Measurements from ENCODE around the gene ATRX. TPM values are rescaled to one million over a fixed set of nuclear protein-coding genes. Genes with fewer than 3 reads are reported as not detected.
"Not testable (repeated sequence)": the region's sequence is repeated elsewhere in the genome, so short reads cannot be mapped to it uniquely, and the experiment has no call there.

Gene ATRX
- total RNA-seq, 2 donors from 2014 or later: 40.9 to 48.3 TPM

- no peak for DNase-seq (ENCODE audit: low spot score)
- Histone ChIP-seq H3K36me3 (no peaks in the 10 kb centered on the region), H3K9me3 (no peaks in the 10 kb centered on the region), H3K4me3 (no peak overlapping the region), H3K4me1 (no peaks in the 10 kb centered on the region), H3K27me3 (no peaks in the 10 kb centered on the region), H3K27ac (no peak overlapping the region)
- TF ChIP-seq CTCF (IDR thresholded peaks at IDR 0.05): peak in 1 of 2 donors; percentile 18
Measured at GRCh38 chrX:77628294-77629025, 157.6 kb downstream of the ATRX start.

- no peak overlapping the region for H3K27ac ChIP-seq
- H3K9me3 ChIP-seq: no peaks in the 10 kb centered on the region
- no peaks in the 10 kb centered on the region for H3K36me3 ChIP-seq
- H3K4me3 ChIP-seq: no peak overlapping the region
- H3K27me3 ChIP-seq: no peaks in the 10 kb centered on the region
- TF ChIP-seq CTCF (IDR thresholded peaks at IDR 0.05): no peak
- no peaks in the 10 kb centered on the region for H3K4me1 ChIP-seq
- no peak for DNase-seq (ENCODE audit: low spot score)
Measured at GRCh38 chrX:77622672-77623071, 163.3 kb downstream of the ATRX start.

GRCh38 chrX:77622233-77622632 lies 163.8 kb downstream of the ATRX start:
- no peaks in the 10 kb centered on the region for H3K9me3 ChIP-seq
- H3K4me1 ChIP-seq: no peaks in the 10 kb centered on the region
- H3K4me3 ChIP-seq: no peak overlapping the region
- H3K27me3 ChIP-seq: no peaks in the 10 kb centered on the region
- no peak for DNase-seq (ENCODE audit: low spot score)
- H3K36me3 ChIP-seq: no peaks in the 10 kb centered on the region
- no peak for TF ChIP-seq CTCF (IDR thresholded peaks at IDR 0.05)
- no peak overlapping the region for H3K27ac ChIP-seq

DNA sequence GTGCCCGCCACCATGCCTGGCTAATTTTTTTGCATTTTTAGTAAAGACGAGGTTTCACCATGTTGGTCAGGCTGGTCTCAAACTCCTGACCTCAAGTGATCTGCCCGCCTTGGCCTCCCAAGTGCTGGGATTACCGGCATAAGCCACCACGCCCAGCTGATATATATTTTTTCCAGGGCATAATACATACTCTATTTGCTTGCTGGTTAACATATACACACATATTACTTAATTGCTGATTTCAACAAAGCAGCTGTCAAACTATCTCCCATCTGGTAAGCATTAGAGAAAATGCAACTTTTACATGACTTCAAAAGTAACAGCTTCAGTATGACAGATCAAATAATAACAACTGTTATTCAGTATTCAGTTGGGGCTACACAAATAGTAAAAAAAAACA lies 164.6 kb downstream of the ATRX start:
- not testable (repeated sequence) for H3K4me1 ChIP-seq; H3K9me3 ChIP-seq; H3K4me3 ChIP-seq; DNase-seq (ENCODE audit: low spot score); H3K27ac ChIP-seq; H3K36me3 ChIP-seq; H3K27me3 ChIP-seq

DNA sequence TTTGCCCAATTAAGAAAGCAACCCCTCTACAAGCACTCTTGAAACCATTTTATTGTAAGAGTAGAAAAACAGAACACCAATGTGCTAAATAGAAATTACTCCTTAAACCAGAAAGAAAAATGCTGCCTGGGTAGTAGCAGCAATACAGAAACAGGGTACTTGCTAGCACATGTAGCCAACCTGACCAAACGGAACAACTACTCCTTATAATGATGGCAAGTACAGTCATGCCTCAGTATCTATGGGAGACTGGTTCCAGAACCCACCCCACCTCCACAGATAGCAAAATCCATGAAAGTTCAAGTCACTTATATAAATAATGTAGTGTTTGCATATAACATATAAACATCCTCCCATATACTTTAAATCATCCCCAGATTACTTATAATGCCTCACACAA lies 168.8 kb downstream of the ATRX start:
- no peak for TF ChIP-seq CTCF (IDR thresholded peaks at IDR 0.05)
- H3K36me3 ChIP-seq: no peaks in the 10 kb centered on the region
- DNase-seq (ENCODE audit: low spot score): no peak

DNA sequence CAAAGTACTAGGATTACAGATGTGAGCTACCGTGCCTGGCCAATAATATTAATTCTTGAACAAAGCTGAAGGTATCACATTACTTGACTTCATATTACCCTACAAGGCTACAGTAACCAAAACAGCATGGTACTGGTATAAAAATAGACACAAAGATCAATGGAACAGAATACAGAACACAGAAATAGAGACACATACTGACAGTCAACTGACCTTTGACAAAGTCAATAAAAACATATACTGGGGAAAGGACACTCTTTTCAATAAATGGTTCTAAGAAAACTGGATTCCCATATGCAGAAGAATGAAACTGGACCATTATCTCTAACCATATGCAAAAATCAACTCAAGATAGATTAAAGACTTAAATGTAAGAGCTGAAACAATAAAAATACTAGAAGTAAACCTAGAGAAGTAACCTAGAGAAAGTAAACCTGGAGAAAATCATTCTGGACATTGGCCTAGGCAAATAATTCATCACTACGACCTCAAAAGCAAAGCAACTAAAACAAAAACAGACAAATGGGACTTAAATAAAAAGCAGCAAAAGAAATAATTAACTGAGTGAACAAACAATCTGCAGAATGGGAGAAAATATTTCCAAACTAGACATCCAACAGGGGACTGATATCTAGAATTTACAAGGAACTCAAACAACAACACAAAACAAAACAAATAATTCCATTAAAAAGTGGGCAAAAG lies 182.2 kb downstream of the ATRX start:
- no peaks in the 10 kb centered on the region for H3K36me3 ChIP-seq
- H3K27ac ChIP-seq: no peak overlapping the region
- peaks cover 0 to under 1% of the 10 kb centered on the region in 2 donors for H3K9me3 ChIP-seq
- H3K27me3 ChIP-seq: no peaks in the 10 kb centered on the region
- DNase-seq (ENCODE audit: low spot score): no peak
- H3K4me3 ChIP-seq: no peak overlapping the region
- no peak for TF ChIP-seq CTCF (IDR thresholded peaks at IDR 0.05)
- H3K4me1 ChIP-seq: no peaks in the 10 kb centered on the region

More for the DNA sequence above, 168.8 kb downstream of the ATRX start:
- Histone ChIP-seq H3K4me3 (no peak overlapping the region), H3K4me1 (no peaks in the 10 kb centered on the region), H3K27me3 (no peaks in the 10 kb centered on the region), H3K9me3 (no peaks in the 10 kb centered on the region), H3K27ac (no peak overlapping the region)

Measured in right atrium auricular region (tissue), 2 donors.